ENCODE results near the gene IMPG2. TPM values are rescaled to one million over a fixed set of nuclear protein-coding genes. Genes with fewer than 3 reads are reported as not detected.
"Not testable (repeated sequence)": the region's sequence is repeated elsewhere in the genome, so short reads cannot be mapped to it uniquely, and the experiment has no call there.

Gene IMPG2
- 0.05 TPM for polyA plus RNA-seq

GRCh38 chr3:101320475-101320874 lies at the start of gene IMPG2:
Gene IMPG2, minus strand, starts transcription at chr3:101320575. Its CDS starts 203 bp downstream, at chr3:101320372.
- peak within 1 kb of the TSS in 1 of 3 donors; percentile 22 for H3K27ac Mint-ChIP-seq
- peaks cover 3% of the 10 kb centered on the region for H3K36me3 Mint-ChIP-seq
- H3K4me1 Mint-ChIP-seq, result no peaks in the 10 kb centered on the region
- no peaks in the 10 kb centered on the region for H3K27me3 Mint-ChIP-seq
- no peak within 1 kb of the TSS for H3K4me3 Mint-ChIP-seq
- H3K9me3 Mint-ChIP-seq, result no peaks in the 10 kb centered on the region

GRCh38 chr3:101362406-101362805 lies 42.0 kb upstream of the IMPG2 start:
- Mint-ChIP-seq H3K4me1 (peaks cover 0 to 1% (median 0%) of the 10 kb centered on the region in 3 donors), H3K4me3 (no peak overlapping the region), H3K9me3 (peaks cover 0 to 7% (median 0%) of the 10 kb centered on the region in 3 donors), H3K27ac (no peak overlapping the region), H3K27me3 (no peaks in the 10 kb centered on the region), H3K36me3 (peaks cover 10% of the 10 kb centered on the region)

DNA sequence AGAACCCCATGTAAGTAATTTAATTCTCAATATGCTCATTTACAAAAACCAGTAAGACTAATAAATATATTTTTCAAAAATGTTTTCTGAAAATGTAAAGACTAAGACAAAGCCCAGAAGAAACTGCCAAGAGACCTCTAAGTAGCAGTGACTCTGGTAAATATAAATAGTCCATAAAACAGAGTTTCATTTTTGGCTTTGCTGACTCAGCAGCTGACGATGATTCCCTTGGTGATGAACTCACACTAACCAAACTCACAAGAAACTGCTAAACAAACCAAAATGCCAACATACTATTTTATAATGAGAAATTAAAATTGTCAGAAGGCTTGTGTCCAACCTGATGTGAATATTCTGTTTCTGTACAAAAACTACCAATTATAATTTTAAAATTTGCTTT lies 31.5 kb upstream of the IMPG2 start:
- no peaks in the 10 kb centered on the region for H3K4me1 Mint-ChIP-seq
- H3K9me3 Mint-ChIP-seq, result no peaks in the 10 kb centered on the region
- no peaks in the 10 kb centered on the region for H3K27me3 Mint-ChIP-seq
- H3K27ac Mint-ChIP-seq, result no peak overlapping the region
- H3K4me3 Mint-ChIP-seq, result no peak overlapping the region
- peaks cover 8% of the 10 kb centered on the region for H3K36me3 Mint-ChIP-seq

GRCh38 chr3:101340591-101340990 lies 20.2 kb upstream of the IMPG2 start:
- Mint-ChIP-seq H3K36me3 (peaks cover 14% of the 10 kb centered on the region), H3K9me3 (no peaks in the 10 kb centered on the region), H3K27ac (no peak overlapping the region), H3K4me3 (no peak overlapping the region), H3K27me3 (no peaks in the 10 kb centered on the region), H3K4me1 (no peaks in the 10 kb centered on the region)

- Mint-ChIP-seq H3K9me3 (no peaks in the 10 kb centered on the region), H3K4me3 (no peak overlapping the region), H3K27me3 (no peaks in the 10 kb centered on the region), H3K36me3 (peaks cover 4% of the 10 kb centered on the region), H3K4me1 (no peaks in the 10 kb centered on the region), H3K27ac (no peak overlapping the region)
Observed at GRCh38 chr3:101333883-101334282, 13.5 kb upstream of the IMPG2 start.

GRCh38 chr3:101329016-101329673 lies 8.8 kb upstream of the IMPG2 start:
- Mint-ChIP-seq H3K36me3 (peaks cover 9% of the 10 kb centered on the region), H3K4me1 (no peaks in the 10 kb centered on the region), H3K9me3 (no peaks in the 10 kb centered on the region), H3K27ac (no peak overlapping the region), H3K27me3 (no peaks in the 10 kb centered on the region), H3K4me3 (no peak overlapping the region)

GRCh38 chr3:101325393-101326134 lies 5.2 kb upstream of the IMPG2 start:
- no peaks in the 10 kb centered on the region for H3K4me1 Mint-ChIP-seq
- H3K27ac Mint-ChIP-seq, result no peak overlapping the region
- no peak overlapping the region for H3K4me3 Mint-ChIP-seq
- H3K9me3 Mint-ChIP-seq, result no peaks in the 10 kb centered on the region
- H3K36me3 Mint-ChIP-seq, result peaks cover 9% of the 10 kb centered on the region
- H3K27me3 Mint-ChIP-seq, result no peaks in the 10 kb centered on the region

GRCh38 chr3:101319531-101319930 lies 844 bp downstream of the IMPG2 start:
- Mint-ChIP-seq H3K27ac (peak overlapping the region in 1 of 3 donors; percentile 7), H3K4me3 (no peak overlapping the region), H3K27me3 (no peaks in the 10 kb centered on the region), H3K4me1 (no peaks in the 10 kb centered on the region), H3K36me3 (peaks cover 3% of the 10 kb centered on the region), H3K9me3 (no peaks in the 10 kb centered on the region)

GRCh38 chr3:101312545-101312944 lies 7.8 kb downstream of the IMPG2 start:
- Mint-ChIP-seq H3K9me3 (peaks cover 8 to 19% (median 10%) of the 10 kb centered on the region in 3 donors), H3K27ac (peak overlapping the region in 1 of 3 donors; percentile 19), H3K36me3 (peaks cover 13% of the 10 kb centered on the region), H3K4me1 (no peaks in the 10 kb centered on the region), H3K4me3 (no peak overlapping the region), H3K27me3 (no peaks in the 10 kb centered on the region)

- Mint-ChIP-seq H3K27ac (no peak overlapping the region), H3K4me3 (no peak overlapping the region), H3K36me3 (peaks cover 13% of the 10 kb centered on the region), H3K4me1 (no peaks in the 10 kb centered on the region), H3K9me3 (peaks cover 10 to 22% (median 11%) of the 10 kb centered on the region in 3 donors), H3K27me3 (no peaks in the 10 kb centered on the region)
Observed at GRCh38 chr3:101311676-101312075, 8.7 kb downstream of the IMPG2 start.

- no peaks in the 10 kb centered on the region for H3K27me3 Mint-ChIP-seq
- H3K36me3 Mint-ChIP-seq, result peaks cover 10% of the 10 kb centered on the region
- no peaks in the 10 kb centered on the region for H3K4me1 Mint-ChIP-seq
- peaks cover 11 to 28% (median 14%) of the 10 kb centered on the region in 3 donors for H3K9me3 Mint-ChIP-seq
- H3K4me3 Mint-ChIP-seq, result no peak overlapping the region
- H3K27ac Mint-ChIP-seq, result no peak overlapping the region
Observed at GRCh38 chr3:101310978-101311375, 9.4 kb downstream of the IMPG2 start.

- not testable (repeated sequence) for H3K27me3 Mint-ChIP-seq, H3K4me3 Mint-ChIP-seq, H3K27ac Mint-ChIP-seq, H3K4me1 Mint-ChIP-seq
- Mint-ChIP-seq H3K36me3 (peaks cover 18% of the 10 kb centered on the region), H3K9me3 (peaks cover 12 to 31% (median 18%) of the 10 kb centered on the region in 3 donors)
Observed at GRCh38 chr3:101308147-101308772, 12.1 kb downstream of the IMPG2 start.

- H3K4me3 Mint-ChIP-seq, result no peak overlapping the region
Observed at GRCh38 chr3:101303836-101304235, 16.5 kb downstream of the IMPG2 start.

GRCh38 chr3:101303089-101303731 lies 17.2 kb downstream of the IMPG2 start:
- Mint-ChIP-seq H3K4me3 (no peak overlapping the region), H3K36me3 (peaks cover 10% of the 10 kb centered on the region), H3K9me3 (peaks cover 5 to 23% (median 18%) of the 10 kb centered on the region in 3 donors), H3K27ac (no peak overlapping the region), H3K4me1 (peaks cover 0 to 3% (median 0%) of the 10 kb centered on the region in 3 donors), H3K27me3 (no peaks in the 10 kb centered on the region)

More at GRCh38 chr3:101303836-101304235, 16.5 kb downstream of the IMPG2 start:
- Mint-ChIP-seq H3K4me1 (peaks cover 0 to 3% (median 0%) of the 10 kb centered on the region in 3 donors), H3K36me3 (peaks cover 10% of the 10 kb centered on the region), H3K27ac (no peak overlapping the region), H3K9me3 (peaks cover 7 to 21% (median 20%) of the 10 kb centered on the region in 3 donors), H3K27me3 (no peaks in the 10 kb centered on the region)

GRCh38 chr3:101300073-101300472 lies 20.3 kb downstream of the IMPG2 start:
- no peak overlapping the region for H3K4me3 Mint-ChIP-seq
- H3K27ac Mint-ChIP-seq, result no peak overlapping the region
- H3K4me1 Mint-ChIP-seq, result peaks cover 0 to 3% (median 0%) of the 10 kb centered on the region in 3 donors
- H3K36me3 Mint-ChIP-seq, result peaks cover 6% of the 10 kb centered on the region
- peaks cover 4 to 25% (median 10%) of the 10 kb centered on the region in 3 donors for H3K9me3 Mint-ChIP-seq
- no peaks in the 10 kb centered on the region for H3K27me3 Mint-ChIP-seq

Data from IgD-negative memory B cell (primary cell).